ENCODE measurements around the gene HS1BP3. TPM values are rescaled to one million over a fixed set of nuclear protein-coding genes. Genes with fewer than 3 reads are reported as not detected.

HS1BP3 gene
- total RNA-seq, 1 experiment from 2014 or later = 69.1 TPM

DNA sequence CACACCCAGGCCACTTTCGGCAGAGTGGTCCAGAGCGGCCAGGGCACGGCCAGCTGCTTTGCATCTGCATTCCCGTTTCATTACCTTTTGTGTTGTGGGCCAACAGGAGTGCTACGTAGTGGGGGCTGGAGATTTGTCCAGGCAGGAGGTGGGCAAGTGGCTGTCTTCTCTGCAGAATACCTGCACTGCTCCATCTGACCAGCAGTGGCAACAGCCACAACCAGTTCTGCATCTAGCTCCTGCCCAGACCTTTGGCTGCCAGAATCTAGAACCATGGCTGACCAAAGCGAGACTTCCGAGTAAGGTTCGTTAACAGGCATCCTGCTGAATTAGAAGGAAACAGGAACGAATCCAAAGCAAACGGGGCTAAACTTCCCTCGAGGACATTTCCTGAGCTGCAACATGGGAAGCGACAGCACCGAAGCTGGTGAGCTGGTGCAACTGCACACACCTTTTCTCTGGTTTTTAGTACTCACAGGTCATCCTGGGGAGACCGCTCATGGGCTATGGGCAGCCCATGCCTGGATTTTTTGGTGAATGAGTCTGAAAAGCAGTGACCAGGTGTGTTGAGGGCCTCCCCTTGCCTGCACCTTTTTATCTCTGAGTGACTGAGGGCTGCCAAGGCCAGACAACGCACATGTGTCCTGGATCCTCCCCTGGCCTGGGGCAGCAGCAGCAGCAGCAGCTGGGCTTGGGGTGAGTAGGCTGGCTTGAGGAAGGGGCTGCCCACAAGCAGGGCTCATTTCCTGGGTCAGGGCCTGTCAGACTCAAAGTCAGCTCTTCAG is 26.6 kb upstream of the HS1BP3 start:
- peak; percentile 28 for DNase-seq (ENCODE audit: low read depth, low spot score)
- in situ Hi-C loops (cut with HindIII; ENCODE audit: low pct_unique_long_range_greater_than_20kb, low sequenced_read_pairs) = loop anchor here (10.0 to 25.0 kb wide), 2 partner anchors 57 to 260 kb away; no protein-coding TSS in a partner anchor

DNA sequence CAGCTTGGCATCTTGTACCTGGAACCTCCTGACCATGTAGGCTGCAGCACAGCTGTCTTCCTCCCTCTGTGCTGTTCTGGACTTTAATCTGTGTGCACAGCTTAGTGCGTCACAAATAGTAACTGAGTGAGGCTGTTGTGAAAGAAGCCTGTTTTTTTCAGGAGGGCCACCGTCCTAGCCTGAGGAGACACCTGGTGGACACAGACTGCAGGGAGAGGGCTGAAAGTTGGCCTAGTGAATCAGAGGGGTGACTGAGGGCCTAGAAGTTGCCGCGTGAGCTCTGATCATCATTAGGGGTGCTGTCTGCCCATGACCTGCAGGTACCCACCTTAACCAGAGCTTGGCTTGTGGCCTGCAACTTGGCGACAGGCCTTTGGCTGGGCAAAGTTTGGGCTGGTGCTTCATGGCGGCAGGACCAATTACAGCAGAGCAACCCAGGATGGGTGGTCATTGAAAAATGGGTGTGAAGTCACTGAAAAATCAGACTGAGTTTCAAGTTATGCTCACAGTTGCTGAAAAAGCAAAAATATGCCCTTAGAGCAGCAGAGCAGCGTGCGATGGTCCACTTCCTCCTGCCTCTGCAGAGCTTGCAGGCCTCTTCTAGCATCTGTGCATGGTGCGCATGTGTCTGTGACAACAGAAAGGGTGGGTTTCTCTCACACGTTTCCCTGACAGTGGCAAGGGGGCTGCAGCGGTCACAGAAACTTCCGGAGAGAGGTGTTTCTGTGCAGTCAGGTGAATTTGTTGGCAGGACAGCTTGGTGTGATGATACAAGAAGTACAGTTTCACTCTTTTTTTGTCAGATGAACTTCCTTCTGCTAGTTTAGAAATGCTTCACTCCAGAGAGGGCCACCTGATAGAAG is 25.7 kb upstream of the HS1BP3 start:
- peak; percentile 30 for DNase-seq (ENCODE audit: low read depth, low spot score)

DNA sequence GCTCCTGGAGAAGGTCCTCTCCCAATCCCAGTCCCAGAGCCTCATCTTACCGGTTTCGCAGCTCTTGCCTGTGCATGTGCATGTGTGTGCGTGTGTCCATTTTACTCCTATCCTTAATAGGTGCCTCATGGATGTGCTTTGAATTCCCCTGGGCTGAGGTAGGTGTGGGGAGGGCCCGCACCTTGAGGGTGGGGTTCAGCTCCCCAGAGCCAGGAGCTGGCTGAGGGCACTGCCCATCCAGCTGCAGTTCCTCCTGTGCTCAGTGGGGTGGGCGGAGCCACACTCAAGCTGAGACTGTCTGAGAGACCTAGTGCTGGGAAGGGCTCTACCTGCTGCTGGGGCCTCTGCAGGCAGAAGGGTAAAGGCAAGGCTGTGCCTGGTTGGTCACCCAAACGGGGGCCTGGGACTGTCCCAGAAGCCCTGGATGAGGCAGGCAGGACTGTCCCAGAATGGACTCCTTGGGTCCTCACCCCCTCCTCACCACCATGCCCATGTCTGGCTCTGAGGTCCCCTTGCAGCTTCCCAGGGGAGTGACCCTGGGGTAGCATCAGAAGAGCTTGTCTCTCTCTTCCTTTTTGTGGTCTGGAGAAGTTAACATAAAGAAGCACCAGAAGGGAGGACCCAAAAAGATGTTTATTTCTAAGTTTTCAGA is 24.9 kb upstream of the HS1BP3 start:
- peak; percentile 36 for DNase-seq (ENCODE audit: low read depth, low spot score)
- in situ Hi-C loops (cut with HindIII; ENCODE audit: low pct_unique_long_range_greater_than_20kb, low sequenced_read_pairs) = loop anchor here (10.0 to 25.0 kb wide), 2 partner anchors 59 to 261 kb away; no protein-coding TSS in a partner anchor

More for the DNA sequence above, 25.7 kb upstream of the HS1BP3 start:
- in situ Hi-C loops (cut with HindIII; ENCODE audit: low pct_unique_long_range_greater_than_20kb, low sequenced_read_pairs) = loop anchor here (10.0 to 25.0 kb wide), 2 partner anchors 58 to 261 kb away; no protein-coding TSS in a partner anchor

DNA sequence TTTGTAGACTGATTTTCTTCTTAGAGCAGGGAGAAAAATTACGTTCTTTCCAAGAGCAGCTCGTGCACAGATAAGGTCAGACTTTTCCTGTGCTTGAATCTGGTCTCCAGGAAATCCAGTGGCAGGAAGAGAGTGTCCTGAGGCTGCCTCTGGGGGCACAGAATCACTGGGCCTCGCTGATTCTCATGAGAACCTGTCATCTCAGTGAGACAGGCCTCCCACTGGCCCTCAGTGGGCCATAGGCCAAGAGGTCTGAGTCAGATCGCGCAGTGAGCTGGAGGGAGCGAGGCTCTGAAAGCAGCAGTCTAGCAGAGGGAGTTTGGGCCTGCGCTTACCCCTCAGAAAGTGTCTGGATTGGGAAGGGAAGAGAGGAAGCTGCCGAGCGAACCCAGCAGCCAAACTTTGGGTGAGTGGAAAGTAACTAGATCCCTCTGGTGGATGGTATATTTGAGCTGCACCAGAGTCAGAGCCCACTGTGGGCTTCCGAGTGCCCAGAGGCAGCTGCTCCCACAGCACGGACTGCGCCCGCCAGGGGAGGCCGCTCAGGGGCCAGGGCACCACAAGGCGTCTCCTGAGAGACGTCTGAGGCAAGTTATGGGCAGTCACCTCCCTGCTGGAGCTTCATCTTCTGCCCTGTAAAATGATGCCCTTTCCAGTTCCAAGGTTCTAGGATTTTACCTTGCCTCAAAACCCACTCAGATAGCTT is 24.2 kb upstream of the HS1BP3 start:
- in situ Hi-C loops (cut with HindIII; ENCODE audit: low pct_unique_long_range_greater_than_20kb, low sequenced_read_pairs) = loop anchor here (10.0 to 25.0 kb wide), 2 partner anchors 60 to 262 kb away; no protein-coding TSS in a partner anchor
- no peak for DNase-seq (ENCODE audit: low read depth, low spot score)

DNA sequence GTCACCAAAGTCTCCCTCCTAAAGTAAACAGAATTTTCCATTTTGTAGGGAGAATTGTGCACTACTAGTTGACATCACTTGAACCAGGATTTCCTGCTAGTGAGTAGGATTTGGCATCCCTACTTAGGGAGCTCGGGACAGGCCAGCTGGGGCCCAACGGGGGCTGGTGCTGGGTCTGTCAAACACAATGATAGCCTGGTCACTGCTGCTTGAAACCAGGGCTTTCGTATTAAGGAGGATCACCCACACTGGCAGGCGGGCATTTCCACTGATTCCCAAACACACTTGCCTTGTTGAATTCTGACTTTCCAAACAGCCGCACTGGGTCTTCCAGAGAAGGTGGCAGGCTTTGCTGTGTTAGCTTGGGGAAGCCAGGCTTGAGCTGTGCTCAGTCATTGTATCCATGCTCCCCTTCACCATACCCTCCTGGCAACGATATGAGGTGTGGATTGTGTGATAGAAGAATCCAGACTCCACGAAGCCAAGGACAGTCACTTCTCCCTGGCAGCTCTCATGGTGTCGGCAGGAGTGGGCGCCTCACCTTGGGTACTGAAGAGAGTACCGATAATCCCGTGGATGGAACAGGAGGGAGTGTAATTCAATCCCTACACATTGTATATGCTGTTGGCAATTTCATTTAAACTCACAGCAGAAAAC is 23.5 kb upstream of the HS1BP3 start:
- no peak for DNase-seq (ENCODE audit: low read depth, low spot score)
- in situ Hi-C loops (cut with HindIII; ENCODE audit: low pct_unique_long_range_greater_than_20kb, low sequenced_read_pairs) = loop anchor here (10.0 kb wide), 1 partner anchor 60 kb away; no protein-coding TSS in a partner anchor

DNA sequence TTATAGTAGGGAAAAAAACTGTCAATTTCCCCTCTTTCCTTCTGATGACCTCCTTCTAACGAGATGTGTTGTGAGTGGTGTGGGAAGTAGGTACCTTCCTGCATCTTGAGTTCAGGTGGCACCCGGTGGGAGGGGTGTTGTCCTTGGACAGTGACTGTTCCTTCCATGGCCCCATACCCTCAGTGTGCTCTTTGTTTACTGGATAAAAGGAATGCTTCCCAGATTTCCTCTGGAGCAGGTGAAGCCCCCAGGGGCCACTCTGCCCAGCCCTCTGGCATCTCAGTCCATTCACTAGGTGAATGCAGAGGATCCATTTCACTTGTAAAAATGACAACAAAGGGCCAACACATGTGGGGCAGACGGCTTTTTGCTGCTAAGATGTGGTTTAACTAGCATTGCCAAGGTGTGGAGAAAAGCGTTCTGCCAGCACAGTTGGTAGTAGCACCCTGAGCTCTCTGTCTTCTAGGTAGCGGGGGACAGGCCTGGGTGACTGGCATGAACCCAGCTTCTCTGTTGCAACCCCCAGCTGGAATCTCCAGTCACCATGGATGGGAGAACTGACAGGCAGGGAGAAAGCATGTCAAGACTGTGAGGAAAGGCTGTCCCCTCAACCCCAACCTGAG is 22.9 kb upstream of the HS1BP3 start:
- no peak for DNase-seq (ENCODE audit: low read depth, low spot score)
- in situ Hi-C loops (cut with HindIII; ENCODE audit: low pct_unique_long_range_greater_than_20kb, low sequenced_read_pairs) = loop anchor here (10.0 kb wide), 1 partner anchor 61 kb away; no protein-coding TSS in a partner anchor

DNA sequence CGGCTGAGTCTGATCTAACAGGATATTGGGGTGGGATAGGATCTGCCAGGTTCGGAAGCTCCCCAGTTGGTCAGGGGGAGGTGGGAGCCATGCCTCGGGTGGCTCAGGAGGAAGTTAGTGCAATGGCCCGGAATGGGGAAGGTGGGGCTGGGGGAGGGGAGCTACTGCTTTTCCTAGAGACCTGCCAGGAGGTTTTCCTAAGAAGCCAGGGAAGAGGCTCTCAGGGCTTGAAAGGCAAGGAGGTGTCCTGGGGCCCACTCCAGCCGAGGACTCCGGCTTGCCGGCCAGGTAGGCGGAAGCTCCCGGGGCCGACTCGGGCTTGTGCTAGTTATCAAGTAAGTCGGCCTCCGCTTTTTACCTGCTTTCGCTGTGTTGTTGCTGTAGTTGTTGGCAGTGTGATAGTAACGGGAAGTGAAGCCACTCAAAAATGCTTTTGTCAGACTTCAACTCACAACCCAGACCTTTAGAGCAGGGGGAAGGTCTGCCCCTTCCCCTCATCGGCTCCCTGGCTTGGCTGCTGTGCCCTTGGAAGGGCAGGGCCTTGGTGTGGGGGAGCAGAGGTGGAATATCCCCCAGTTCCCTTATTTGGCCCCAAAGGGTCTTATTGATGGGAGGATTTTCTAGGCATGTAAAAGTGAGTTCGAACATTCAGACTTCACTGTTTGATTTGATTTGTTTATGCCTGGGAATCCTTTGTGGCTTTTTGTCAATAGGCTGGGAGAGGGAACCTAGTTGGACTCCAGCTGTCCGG is 21.5 kb upstream of the HS1BP3 start:
- no peak for DNase-seq (ENCODE audit: low read depth, low spot score)
- in situ Hi-C loops (cut with HindIII; ENCODE audit: low pct_unique_long_range_greater_than_20kb, low sequenced_read_pairs) = loop anchor here (10.0 kb wide), 1 partner anchor 62 kb away; no protein-coding TSS in a partner anchor

DNA sequence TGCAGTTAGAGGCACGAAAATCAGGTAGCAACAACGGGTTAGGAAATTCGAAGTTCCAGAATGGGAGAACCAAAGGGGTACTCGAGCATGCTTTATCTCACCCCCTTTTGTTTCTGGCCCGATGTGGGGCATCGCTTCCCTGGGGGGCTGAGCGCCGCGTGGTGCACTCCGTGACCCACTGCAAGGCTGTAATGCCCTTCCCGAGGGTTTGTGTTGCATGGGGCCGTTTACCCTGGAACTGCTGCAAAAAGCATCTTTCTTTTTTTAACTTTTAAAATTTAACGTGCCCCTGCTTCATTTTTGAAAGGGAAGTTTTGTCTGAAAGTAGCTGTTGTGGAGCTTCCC is 20.8 kb upstream of the HS1BP3 start:
- no peak for DNase-seq (ENCODE audit: low read depth, low spot score)
- in situ Hi-C loops (cut with HindIII; ENCODE audit: low pct_unique_long_range_greater_than_20kb, low sequenced_read_pairs) = loop anchor here (10.0 kb wide), 1 partner anchor 63 kb away; no protein-coding TSS in a partner anchor

DNA sequence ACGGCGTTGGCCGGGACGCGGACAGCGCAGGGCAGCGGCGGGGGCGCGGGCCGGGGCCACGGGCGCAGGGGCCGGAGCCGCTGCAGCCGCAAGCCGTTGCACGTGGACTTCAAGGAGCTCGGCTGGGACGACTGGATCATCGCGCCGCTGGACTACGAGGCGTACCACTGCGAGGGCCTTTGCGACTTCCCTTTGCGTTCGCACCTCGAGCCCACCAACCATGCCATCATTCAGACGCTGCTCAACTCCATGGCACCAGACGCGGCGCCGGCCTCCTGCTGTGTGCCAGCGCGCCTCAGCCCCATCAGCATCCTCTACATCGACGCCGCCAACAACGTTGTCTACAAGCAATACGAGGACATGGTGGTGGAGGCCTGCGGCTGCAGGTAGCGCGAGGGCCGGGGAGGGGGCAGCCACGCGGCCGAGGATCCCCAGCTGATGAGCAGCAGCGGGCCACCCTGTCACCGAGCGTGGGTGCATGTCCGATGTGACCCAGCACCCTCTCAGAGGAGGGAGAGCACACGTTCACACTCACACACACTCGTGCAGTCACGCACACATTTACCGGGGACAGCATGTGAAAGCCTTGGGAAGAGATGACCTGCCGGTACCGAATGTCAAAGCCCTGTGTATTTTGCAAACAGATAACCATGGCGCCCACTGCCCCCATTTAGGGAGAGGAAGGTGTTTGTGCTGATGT is 20.3 kb upstream of the HS1BP3 start:
- DNase-seq (ENCODE audit: low read depth, low spot score) = no peak
- in situ Hi-C loops (cut with HindIII; ENCODE audit: low pct_unique_long_range_greater_than_20kb, low sequenced_read_pairs) = loop anchor here (10.0 kb wide), 1 partner anchor 64 kb away; no protein-coding TSS in a partner anchor

DNA sequence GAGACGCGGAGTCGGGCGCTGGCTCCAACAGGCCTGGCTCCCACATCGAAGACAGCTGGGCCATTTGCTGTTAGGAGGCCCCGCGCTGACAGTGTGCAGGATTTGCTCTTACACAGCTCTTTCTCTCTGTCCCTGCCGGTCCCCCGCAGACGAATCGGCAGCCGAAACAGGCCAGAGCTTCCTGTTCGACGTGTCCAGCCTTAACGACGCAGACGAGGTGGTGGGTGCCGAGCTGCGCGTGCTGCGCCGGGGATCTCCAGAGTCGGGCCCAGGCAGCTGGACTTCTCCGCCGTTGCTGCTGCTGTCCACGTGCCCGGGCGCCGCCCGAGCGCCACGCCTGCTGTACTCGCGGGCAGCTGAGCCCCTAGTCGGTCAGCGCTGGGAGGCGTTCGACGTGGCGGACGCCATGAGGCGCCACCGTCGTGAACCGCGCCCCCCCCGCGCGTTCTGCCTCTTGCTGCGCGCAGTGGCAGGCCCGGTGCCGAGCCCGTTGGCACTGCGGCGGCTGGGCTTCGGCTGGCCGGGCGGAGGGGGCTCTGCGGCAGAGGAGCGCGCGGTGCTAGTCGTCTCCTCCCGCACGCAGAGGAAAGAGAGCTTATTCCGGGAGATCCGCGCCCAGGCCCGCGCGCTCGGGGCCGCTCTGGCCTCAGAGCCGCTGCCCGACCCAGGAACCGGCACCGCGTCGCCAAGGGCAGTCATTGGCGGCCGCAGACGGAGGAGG is 19.6 kb upstream of the HS1BP3 start:
- no peak for DNase-seq (ENCODE audit: low read depth, low spot score)
- in situ Hi-C loops (cut with HindIII; ENCODE audit: low pct_unique_long_range_greater_than_20kb, low sequenced_read_pairs) = loop anchor here (10.0 kb wide), 1 partner anchor 64 kb away; no protein-coding TSS in a partner anchor

DNA sequence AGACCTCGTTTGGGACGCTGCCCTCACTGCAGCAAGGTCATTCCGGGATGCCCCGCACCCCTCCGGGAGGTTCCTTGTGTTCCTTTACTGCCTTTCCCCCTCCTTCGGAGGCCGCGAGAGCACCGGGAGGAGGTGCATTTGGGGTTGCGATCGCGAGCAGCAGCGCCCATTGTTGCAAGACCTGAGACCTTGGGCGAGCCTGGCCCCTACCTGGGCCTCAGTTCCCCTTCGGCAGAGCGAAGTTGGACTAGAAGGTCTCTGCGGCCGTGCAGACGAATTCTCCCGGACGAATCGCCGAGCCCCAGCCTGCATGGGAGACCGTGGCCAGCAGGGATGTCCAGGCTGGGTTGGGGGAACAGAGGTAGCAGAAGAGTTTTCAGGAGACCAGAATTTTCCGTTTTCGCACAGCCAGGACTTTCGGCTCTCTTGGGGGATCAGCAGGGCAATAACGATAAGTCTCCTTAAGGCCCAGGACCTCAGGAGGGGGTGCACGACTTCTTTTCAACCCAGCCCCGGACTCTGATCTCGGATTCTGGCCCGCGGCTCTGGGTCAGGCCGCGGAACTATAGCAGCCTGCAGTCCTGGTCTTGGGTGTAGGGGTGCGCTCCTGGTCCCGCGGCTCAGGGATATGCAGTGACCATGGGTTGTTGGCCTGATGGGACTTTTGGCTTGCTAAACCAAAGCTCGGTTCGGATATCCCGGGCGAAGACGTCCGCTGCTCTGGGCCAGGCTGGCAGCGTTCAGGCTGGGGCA is 18.8 kb upstream of the HS1BP3 start:
- no peak for DNase-seq (ENCODE audit: low read depth, low spot score)
- in situ Hi-C loops (cut with HindIII; ENCODE audit: low pct_unique_long_range_greater_than_20kb, low sequenced_read_pairs) = loop anchor here (10.0 kb wide), 1 partner anchor 65 kb away; no protein-coding TSS in a partner anchor

DNA sequence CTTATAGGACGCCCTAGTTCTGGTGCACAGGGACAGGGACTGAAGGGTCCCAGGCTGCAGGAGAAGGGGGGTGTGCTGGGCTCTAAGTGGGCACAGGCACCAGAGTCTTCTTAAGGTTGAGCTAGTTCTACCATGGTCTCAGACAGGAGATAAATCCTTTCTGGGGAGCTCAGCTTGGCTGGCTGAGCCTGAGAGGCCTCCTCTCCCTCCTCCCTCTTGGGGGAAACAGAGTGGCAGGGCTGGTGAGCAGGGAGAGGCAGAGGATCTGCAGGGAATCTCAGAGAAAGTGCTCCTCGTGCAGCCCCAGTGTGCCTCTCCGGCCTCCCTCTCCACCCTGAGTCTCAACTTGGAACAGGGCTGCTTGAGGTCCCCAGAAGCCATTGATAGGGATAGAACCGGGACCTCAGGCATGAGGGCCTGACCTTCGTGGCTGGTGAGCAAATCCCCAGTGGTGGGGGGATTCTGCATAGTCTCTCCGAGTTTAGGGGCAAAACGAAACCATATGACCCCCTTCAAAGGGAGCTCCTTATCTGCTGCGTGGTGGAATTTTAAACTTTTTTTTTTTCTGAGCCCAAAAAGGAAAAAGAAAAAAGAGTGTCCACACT is 18.1 kb upstream of the HS1BP3 start:
- DNase-seq (ENCODE audit: low read depth, low spot score) = no peak
- in situ Hi-C loops (cut with HindIII; ENCODE audit: low pct_unique_long_range_greater_than_20kb, low sequenced_read_pairs) = no loop called here

DNA sequence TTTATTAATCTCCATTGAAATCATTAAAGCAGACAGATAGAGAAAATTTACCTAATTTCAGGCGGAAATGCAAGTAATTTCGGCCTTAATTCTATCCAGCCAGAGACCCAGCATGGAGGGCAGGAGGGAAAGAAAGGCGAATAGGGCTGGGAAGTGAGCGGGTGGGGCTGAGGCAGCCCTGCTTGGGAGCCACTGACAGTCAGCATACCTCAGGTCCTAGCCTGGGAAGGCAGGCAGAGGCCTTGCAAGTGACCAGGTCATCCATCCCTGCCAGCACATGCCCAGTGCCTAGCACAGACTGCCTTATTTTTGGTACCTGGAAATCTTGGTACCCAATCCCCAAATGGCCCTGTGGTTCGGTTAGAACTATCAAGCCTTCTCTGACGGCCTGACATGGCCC is 17.6 kb upstream of the HS1BP3 start:
- no peak for DNase-seq (ENCODE audit: low read depth, low spot score)
- in situ Hi-C loops (cut with HindIII; ENCODE audit: low pct_unique_long_range_greater_than_20kb, low sequenced_read_pairs) = no loop called here

All from SK-MEL-5 (cell line).